GM21619 (cell line): ENCODE data around the gene KPNA5.

Experiments used
- ATAC-seq: cut with Tn5 transposase; IDR thresholded peaks from one replicate; pipeline ENCODE4 v1.9.1; 2021; ENCODE audit not compliant: unreplicated experiment

The KPNA5 gene

DNA sequence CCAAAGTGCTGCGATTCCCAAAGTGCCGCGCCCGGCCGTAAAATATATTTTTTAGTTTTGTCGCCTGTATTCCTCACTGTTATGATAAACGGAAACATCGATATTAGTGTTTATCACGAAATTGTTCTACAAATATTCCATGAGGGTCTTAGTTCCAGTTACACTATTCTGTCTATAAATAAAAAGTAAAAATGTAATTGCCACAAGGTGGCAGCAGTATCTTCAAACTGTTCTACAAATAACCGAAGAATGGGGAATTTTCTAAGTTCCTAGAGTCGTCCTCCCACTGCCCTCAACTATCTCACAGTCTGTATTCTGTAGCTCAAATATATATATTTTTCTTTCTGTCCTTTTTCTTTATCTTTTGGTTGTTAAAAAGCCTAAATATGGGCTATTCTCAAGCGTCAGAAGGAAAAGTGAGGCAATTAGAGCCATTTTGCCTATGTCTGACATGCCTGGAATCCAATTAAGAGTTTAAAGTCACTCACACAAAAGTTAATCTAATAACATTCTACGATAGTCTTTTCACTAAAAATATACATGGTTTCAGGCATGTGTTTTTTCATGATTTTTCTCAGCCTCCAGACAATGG is 98.7 kb downstream of the KPNA5 start:
- ATAC-seq, result peak; percentile 83

DNA sequence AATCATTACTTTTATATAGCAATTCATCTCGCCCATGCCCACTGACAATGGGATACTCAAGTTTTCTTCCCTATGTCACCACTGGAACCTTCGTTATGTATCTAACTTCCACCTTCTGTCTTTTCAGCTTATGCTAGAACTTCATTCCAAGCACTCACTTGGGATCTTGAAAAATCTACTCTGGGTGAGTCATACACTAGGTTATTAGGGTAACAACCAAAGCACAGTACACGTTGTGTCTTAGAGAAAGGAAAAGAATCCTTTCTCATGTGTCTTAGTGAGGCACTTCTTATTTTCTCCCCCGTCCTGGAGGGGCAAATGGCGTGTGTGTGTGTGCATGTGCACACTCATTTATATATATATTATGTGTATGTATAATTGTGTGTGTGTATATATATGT is 102.8 kb downstream of the KPNA5 start:
- no peak for ATAC-seq
